ENCODE measurements around the gene NOL4L.
"Not testable (repeated sequence)": the region's sequence is repeated elsewhere in the genome, so short reads cannot be mapped to it uniquely, and the experiment has no call there.

NOL4L gene

DNA sequence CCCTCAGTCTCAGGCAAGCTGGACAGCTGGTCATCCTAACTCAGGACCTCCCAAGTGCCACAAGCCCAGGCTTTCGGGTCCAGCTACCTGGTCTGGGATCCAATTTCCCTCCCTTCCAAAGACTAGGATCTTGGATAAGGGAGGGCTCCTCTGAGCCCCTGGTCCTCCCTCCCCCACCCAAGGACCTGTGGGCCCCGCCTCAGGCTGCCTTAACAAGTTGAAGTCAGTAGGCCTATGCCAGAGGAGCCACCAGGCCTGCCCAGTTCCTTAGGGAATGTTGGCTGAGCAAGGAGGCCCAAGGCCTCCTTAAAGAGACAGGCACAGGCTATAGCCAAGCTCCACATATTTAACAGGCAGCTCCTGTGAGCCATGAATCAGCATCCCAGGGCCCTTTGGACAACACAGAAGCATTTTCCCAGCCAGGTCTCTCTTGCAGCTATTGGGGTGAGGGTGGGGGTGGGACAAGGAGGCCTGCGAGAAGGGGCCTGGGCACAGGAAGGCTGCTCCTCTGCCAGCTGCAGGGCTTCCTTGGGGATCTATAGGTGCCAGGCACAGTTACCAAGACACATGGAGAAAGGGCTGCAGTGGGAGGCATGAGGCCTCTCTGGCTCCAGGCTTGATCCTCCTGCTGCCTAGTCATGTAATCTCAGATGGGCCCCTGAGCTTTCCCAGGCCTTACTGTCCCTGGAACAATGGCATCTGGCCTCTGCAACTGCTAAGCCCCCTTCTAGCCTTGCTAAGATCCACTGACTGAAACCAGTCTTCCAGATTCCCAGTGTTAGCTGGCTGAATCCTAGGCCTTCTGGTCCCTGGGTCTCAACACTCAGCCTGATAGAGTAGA, 27.4 kb upstream of the NOL4L start:
- no peak for DNase-seq

GRCh38 chr20:32611868-32612267, 26.7 kb upstream of the NOL4L start:
- no peak for DNase-seq

GRCh38 chr20:32611286-32611685, 26.2 kb upstream of the NOL4L start:
- no peak for DNase-seq

DNA sequence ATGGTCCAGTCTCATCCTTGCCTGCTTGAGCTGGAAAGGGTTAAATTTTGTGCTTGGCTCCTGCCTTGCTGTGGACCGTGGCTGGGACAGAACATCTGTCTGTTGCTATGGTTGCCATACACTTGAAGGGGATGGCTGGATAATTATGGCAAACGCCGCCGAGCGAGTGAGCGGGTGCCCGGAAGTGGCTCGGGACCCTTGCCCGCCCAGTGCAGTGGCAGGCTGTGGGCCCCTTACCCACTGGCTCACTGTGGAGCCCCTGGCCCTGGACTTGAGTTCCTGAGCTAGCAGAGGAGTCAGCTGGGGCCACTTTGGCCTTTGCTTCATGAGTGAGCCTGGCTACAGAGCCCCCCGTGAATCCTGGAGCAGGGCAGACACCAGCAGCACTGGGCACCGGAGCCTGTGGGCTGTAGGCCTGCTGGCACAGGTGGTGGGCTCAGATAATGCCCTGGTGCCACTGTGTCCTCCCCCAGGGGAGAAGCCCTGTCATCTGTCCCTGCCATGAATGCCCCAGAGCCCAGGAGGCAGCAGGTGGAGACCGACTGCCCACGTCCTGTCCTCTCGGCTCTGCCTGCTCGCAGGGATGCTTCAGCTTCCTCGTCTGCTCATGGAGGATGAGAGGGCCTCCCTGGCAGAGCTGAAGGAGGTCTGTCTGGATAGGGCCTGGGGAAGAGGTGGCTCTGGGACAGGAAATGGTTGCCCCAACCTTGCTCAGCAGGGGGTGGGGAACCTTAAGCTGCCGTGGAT, 25.5 kb upstream of the NOL4L start:
- no peak for DNase-seq

GRCh38 chr20:32609993-32610392, 24.9 kb upstream of the NOL4L start:
- no peak for DNase-seq

GRCh38 chr20:32609111-32609773, 24.1 kb upstream of the NOL4L start:
- no peak for DNase-seq

DNA sequence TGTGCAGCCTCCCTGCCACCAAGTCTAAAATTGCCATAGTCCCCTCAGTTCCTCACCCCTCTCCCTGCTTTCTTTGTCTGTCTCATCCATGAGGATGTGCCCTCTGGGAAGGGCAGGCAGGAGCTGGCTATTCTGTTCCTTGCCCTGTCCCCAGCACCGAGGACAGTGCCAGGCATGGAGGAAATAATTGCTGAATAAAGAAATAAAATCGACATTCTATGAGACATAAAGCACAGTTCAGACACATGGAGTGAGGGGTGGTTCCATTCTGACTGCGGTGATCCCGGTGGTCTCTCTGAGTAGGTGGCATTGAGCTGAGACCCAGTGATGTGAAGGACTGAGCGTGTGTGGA, 23.5 kb upstream of the NOL4L start:
- no peak for DNase-seq

DNA sequence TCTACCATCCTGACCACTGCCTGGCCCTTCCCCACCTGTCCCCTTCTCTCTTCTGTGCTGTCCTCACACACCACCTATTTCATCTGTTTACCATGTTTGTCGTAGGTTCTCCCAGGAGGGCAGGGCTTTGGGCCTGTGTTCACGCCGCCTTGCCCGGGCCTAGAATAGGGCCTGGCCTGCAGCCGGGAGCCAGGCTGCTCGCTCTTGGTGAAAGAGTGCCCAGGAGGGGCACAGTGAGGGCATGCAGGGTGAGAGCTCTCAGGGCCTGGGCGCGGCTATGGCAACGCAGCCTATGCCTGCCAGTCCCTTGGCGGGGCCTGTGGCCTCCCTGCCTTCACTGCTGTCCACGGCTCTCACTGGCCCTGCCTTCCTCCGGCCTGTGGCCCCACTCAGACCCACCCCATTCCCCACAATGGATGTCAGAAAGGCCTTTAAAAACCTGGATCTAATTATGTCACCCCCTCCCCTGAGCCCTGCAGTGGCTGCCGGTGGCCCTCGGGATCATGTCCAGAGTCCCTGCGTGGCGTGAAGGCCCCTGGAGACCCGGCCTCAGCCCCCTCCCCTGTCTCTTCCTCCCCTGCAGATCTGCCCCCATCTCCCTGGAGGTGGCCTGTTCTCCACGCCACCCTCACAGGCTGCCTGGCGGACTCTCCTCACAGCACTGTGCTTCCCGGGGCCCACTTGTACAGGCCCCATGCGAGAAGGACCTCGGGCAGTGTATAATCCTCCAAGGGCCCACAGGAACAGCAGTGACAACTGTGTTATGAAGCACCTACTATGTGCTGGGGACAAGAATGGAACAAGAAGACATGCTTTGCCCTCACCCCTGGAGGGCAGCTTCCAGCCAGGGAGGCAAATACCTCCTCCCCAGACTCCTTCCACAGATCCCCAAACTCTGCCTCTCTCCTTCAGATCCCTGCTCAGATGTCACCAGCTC, 22.9 kb upstream of the NOL4L start:
- no peak for DNase-seq

DNA sequence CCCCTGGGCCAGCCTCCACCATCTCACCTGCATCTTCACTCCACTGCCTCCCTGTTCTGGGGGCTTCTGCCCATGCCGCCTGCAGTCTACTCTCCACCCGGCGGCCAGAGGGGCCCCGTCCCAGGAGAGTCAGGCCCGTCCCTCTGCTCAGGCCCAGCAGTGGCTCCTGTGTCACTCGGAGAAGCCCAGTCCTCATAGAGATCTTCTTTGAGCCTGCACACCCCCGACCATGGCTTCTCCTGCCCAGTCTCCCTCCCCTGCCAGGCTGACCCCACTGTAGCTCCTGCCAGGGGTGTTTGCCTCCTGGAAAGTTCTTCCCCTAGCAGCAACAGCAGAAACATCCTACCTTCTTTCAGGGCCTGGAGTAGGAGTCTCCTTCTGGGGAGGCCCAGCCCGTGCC, 22.2 kb upstream of the NOL4L start:
- no peak for DNase-seq

- DNase-seq = no peak
These were observed 21.7 kb upstream of the NOL4L start for GRCh38 chr20:32606790-32607189.

DNA sequence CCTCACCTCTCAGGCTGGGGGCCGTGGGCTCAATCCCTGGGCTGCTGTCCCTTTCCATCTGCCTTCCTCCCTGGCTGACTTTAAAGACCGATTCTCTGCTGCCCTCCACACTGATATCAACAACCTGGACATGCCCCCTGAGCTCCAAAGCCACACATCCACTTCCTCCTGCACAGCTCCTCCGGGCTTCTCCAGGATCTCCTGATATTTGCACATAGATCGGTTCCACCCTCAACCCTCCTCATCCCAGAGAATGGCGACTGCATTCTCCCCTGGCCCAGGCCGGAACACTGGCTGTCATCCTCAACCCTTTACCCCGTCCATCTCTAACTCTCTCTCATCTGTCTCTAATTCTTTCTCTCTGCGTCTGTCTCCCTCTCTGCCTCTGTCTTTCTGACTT, 21.0 kb upstream of the NOL4L start:
- no peak for DNase-seq

DNA sequence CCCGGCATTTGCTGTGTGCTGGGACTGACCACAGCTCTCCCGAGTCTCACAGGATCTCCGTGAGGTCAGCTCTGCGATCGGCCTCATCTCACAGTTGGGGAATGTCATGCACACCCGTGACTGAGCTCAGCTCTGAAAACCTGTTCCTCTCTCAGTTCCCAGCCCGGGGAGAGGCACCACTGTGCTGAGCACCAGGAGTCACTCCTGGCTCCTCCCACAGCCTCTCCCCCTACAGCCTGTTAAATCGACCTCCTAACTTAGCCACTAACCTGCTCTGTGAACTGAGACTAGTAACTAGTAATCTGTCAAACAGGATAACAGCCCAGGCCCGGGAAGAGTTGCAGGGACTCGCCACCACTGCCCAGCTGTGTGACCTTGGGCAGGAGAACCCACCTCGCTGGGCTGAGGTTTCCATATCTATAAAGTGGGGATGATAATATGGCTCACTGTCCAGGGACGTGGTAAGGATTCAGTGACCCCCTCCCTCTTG, 20.1 kb upstream of the NOL4L start:
- DNase-seq = no peak

- DNase-seq = no peak
These were observed 18.1 kb upstream of the NOL4L start for GRCh38 chr20:32603046-32603726.

DNA sequence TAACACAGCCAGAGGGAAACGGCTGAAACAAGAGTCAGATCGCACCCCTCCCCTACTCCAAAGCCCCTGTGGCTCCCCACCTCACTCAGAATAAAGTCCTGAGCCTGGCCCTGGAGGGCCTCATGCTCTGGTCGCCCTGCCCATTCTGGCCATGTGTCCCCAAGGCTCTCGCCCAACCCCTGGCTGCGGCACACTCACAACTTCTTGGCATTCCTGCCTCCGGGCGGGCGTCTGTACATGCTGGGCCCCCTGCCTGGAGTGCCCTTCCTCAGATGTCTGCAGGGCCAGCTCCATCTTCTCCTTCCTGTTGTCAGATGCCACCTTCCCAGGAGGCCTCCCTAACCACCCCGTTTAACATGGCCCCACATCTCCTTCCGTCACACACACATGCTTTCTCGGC, 17.1 kb upstream of the NOL4L start:
- DNase-seq = no peak

DNA sequence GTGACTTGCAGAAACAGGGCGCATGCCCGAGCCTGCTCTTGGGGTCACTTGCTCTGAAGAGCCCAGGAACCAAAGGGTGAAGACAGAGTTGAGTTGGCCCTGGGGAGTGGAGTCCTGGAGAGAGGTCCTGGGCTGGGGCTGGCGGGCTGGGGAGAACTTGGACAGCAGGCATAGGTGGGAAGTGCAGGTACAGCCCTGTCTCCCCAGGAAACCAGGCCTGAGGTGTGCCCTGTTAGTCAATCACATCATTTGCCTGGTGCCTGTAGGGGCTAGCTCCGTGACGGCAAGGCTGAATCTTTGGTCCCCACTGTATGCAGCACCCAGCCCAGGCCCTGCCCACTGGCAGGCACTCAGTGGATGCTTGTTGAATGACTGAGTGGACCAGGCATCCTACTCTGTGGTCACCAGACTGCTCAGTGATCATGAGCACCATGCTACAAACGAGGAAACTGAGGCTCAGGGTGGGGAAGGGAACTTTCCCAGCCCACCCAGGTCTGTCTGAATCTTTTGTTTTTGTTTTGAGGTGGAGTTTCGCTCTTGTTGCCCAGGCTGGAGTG, 15.6 kb upstream of the NOL4L start:
- DNase-seq = no peak

- no peak for DNase-seq
These were observed 14.7 kb upstream of the NOL4L start for GRCh38 chr20:32599783-32600340.

DNA sequence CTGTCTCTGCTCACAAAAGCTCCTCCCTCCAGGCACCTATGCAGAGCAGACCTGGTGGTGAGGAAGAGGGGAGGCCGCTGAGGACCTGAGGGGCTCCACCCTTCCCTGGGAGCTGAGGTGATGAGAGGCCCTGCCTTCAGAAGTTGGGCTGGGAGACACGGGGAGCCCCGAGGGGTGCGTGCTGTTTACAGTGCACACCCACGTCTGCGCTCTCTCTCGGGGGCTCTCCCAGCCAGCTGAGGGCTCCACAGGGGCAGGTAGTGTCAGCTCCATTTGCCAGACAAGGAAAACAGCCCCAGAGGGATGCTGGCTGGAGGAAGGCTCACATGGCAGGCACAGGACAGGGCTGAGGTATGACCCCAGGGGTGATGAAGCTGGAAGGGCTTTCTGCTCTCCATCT, 13.5 kb upstream of the NOL4L start:
- no peak for DNase-seq

- no peak for DNase-seq
These were observed 12.6 kb upstream of the NOL4L start for GRCh38 chr20:32597714-32598113.

GRCh38 chr20:32596681-32597252, 11.6 kb upstream of the NOL4L start:
- DNase-seq = no peak

DNA sequence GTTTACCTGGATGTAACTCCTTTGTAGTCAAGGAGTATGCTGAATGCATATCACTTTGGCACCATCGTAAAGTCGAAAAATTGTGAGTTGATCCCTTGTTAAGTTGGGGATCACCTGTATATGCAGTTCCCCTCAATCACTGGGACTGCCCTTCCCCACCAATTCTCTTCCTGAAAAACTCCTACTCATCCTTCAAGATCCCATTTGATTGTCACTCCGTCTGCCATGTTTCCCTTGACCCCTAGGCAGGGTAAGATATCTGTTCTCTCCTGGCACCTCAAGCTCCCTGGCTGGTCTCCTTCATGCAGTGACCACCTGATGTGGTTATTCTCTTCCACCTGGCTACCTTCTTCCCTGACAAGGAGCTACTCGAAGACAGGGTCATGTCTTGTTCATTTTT, 10.0 kb upstream of the NOL4L start:
- no peak for DNase-seq

- DNase-seq = not testable (repeated sequence)
These were observed 9.5 kb upstream of the NOL4L start for GRCh38 chr20:32594669-32595068.
